Measurements from ENCODE around the gene NINJ2. TPM values are rescaled to one million over a fixed set of nuclear protein-coding genes. Genes with fewer than 3 reads are reported as not detected.

Gene NINJ2
- total RNA-seq, 2 donors from 2014 or later: 0.78 to 5.6 TPM

- 65% methylated on average over 7 of the region's 7 CpGs for WGBS, 2 donors
- no peak for DNase-seq
- Histone ChIP-seq H3K27ac (no peak overlapping the region), H3K36me3 (replicated peaks in 1 of 2; ENCODE audit: insufficient read depth in 1 of 2, low read depth in 2 of 2) (no peaks in the 10 kb centered on the region), H3K27me3 (no peaks in the 10 kb centered on the region), H3K4me1 (no peaks in the 10 kb centered on the region), H3K4me3 (no peak overlapping the region), H3K9me3 (no peaks in the 10 kb centered on the region)
- intact Hi-C loops (cut with DNase I): no loop called here
- TF ChIP-seq POLR2A (IDR thresholded peaks at IDR 0.05): no peak
- TF ChIP-seq, protein P1, sequence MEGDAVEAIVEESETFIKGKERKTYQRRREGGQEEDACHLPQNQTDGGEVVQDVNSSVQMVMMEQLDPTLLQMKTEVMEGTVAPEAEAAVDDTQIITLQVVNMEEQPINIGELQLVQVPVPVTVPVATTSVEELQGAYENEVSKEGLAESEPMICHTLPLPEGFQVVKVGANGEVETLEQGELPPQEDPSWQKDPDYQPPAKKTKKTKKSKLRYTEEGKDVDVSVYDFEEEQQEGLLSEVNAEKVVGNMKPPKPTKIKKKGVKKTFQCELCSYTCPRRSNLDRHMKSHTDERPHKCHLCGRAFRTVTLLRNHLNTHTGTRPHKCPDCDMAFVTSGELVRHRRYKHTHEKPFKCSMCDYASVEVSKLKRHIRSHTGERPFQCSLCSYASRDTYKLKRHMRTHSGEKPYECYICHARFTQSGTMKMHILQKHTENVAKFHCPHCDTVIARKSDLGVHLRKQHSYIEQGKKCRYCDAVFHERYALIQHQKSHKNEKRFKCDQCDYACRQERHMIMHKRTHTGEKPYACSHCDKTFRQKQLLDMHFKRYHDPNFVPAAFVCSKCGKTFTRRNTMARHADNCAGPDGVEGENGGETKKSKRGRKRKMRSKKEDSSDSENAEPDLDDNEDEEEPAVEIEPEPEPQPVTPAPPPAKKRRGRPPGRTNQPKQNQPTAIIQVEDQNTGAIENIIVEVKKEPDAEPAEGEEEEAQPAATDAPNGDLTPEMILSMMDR (IDR thresholded peaks at IDR 0.05): no peak
- ATAC-seq: no peak
Observed at GRCh38 chr12:522692-523378, 140.4 kb downstream of the NINJ2 start.

DNA sequence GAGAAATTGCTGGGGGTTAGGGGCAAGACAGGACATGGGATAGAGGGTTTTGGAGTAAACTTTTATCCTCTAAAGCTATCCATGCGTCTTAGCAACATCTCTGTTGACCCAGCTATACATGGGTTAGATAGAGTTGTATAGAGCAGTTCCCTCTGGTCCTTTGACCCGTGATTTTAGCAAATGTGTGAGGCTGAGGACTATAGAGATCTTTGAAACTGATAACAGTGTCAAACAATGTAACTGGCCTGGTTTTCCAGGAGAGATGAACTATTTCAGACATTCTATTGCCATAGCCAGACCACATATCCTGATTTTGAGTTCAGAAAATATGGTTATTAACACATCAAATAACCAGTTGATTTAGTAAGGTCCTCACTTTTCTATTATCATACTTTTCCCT is 143.1 kb downstream of the NINJ2 start:
- intact Hi-C loops (cut with DNase I): no loop called here
- H3K9me3 ChIP-seq: no peaks in the 10 kb centered on the region
- 59 to 61% methylated on average over 2 of the region's 2 CpGs for WGBS, 2 donors
- TF ChIP-seq, protein P1 (IDR thresholded peaks at IDR 0.05): no peak
- no peak for TF ChIP-seq POLR2A (IDR thresholded peaks at IDR 0.05)
- no peak for ATAC-seq
- H3K27me3 ChIP-seq: no peaks in the 10 kb centered on the region
- no peak overlapping the region for H3K4me3 ChIP-seq
- H3K27ac ChIP-seq: no peak overlapping the region
- no peaks in the 10 kb centered on the region for H3K4me1 ChIP-seq
- no peak for DNase-seq
- no peaks in the 10 kb centered on the region for H3K36me3 ChIP-seq (replicated peaks in 1 of 2; ENCODE audit: insufficient read depth in 1 of 2, low read depth in 2 of 2)

DNA sequence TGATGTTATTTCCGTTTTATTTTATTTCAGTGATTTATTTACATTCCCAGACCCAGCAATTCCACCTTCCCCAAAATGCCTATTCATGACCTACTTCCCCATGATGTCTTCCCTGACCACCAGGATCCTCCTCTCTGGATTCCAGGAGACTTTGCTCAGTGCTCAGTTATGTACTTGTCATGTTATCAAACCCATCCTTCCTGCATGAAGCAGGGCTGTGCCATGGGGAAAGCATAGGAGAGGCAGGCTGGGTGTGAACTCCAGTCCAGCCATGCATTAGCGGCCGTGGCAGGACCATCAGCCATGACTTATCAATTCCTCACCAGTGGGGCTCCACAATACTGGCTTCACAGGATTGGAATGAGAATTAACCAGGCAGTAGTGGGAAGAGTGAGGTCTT is 145.7 kb downstream of the NINJ2 start:
- WGBS, 2 donors: 61 to 77% methylated on average over 3 of the region's 3 CpGs
- Histone ChIP-seq H3K9me3 (no peaks in the 10 kb centered on the region), H3K4me1 (peaks cover 8% of the 10 kb centered on the region), H3K27me3 (no peaks in the 10 kb centered on the region), H3K27ac (no peak overlapping the region), H3K4me3 (no peak overlapping the region), H3K36me3 (replicated peaks in 1 of 2; ENCODE audit: insufficient read depth in 1 of 2, low read depth in 2 of 2) (no peaks in the 10 kb centered on the region)
- intact Hi-C loops (cut with DNase I): no loop called here
- DNase-seq: no peak
- TF ChIP-seq POLR2A (IDR thresholded peaks at IDR 0.05): no peak
- TF ChIP-seq, protein P1 (IDR thresholded peaks at IDR 0.05): no peak
- ATAC-seq: no peak

Small RNA genes lying within 50 kb of the gene (small RNA-seq; reads per million reads assigned to genes)
- not detected for gene RNU7-103P

Other genes with a start within 250 kb of the NINJ2 start
- 1 to 10 TPM; 4.0 to 9.3 TPM for gene B4GALNT3, start 203.5 kb downstream of the NINJ2 start, total RNA-seq
- gene WNK1, start 89.1 kb upstream of the NINJ2 start, total RNA-seq: 10 to 100 TPM; 56.6 to 96.6 TPM

Measured in body of pancreas (tissue), 4 donors.